K562 (cell line): ENCODE data around the gene BIRC5. TPM values are rescaled to one million over a fixed set of nuclear protein-coding genes. Genes with fewer than 3 reads are reported as not detected.
A peak's percentile ranks its signal among the peaks of the same experiment; 100 is the strongest.

Experiments used
- BCLAF1 ChIP-seq, 2 experiments: fragments of 450-650 bp in 1 of 2; IDR thresholded peaks; 2 replicates each; pipeline ENCODE4 v1.6.1; 2011 to 2017; ENCODE audit warnings: low read depth in 2 of 2, antibody characterized with exemption in 1 of 2, borderline replicate concordance in 1 of 2, low read length in 1 of 2, mild to moderate bottlenecking in 1 of 2, mixed read lengths in 1 of 2; ENCODE audit not compliant: control insufficient read depth in 1 of 2
- CBFA2T3 ChIP-seq: fragments of 450-650 bp; IDR thresholded peaks from 2 replicates; pipeline ENCODE4 v1.6.1; 2017
- E4F1 ChIP-seq: fragments of 250-450 bp; sonication (Bioruptor Pico); IDR thresholded peaks from 2 replicates; pipeline ENCODE4 v1.5.0; 2021; ENCODE audit warnings: mild to moderate bottlenecking, borderline replicate concordance
- EHMT2 ChIP-seq: fragments of 450-650 bp; IDR thresholded peaks from 2 replicates; pipeline ENCODE4 v1.6.1; 2018; ENCODE audit warnings: antibody characterized with exemption
- GTF2A2 ChIP-seq: IDR thresholded peaks from 2 replicates; pipeline ENCODE4 v1.6.1; 2016; ENCODE audit warnings: mild to moderate bottlenecking, missing genetic modification characterization, missing compliant biosample characterization
- HLTF ChIP-seq: fragments of 450-650 bp; IDR thresholded peaks from 2 replicates; pipeline ENCODE4 v1.6.1; 2016
- HOXB6 ChIP-seq: fragments of 250-450 bp; sonication (Bioruptor Pico); IDR thresholded peaks from 2 replicates; pipeline ENCODE4 v1.5.1; 2022; ENCODE audit warnings: mild to moderate bottlenecking, borderline replicate concordance
- KDM4B ChIP-seq, 2 experiments: fragments of 450-650 bp in 1 of 2; sonication (generic) in 1 of 2; IDR thresholded peaks; 2 replicates each; pipeline ENCODE4 v1.6.1; 2016 to 2017; ENCODE audit warnings: borderline replicate concordance in 2 of 2, antibody characterized with exemption in 1 of 2, low read depth in 1 of 2, mild to moderate bottlenecking in 1 of 2
- MTA2 ChIP-seq: fragments of 450-650 bp; IDR thresholded peaks from 2 replicates; pipeline ENCODE4 v1.6.1; 2016; ENCODE audit warnings: low read depth
- NEUROD1 ChIP-seq: fragments of 150-350 bp; IDR thresholded peaks from 2 replicates; pipeline ENCODE4 v1.6.1; 2014; ENCODE audit warnings: borderline replicate concordance, low read length, low read depth; ENCODE audit not compliant: partially characterized antibody
- ZBTB1 ChIP-seq: sonication (generic); formaldehyde crosslinking; IDR thresholded peaks from 2 replicates; pipeline ENCODE4 v1.8.1; 2023; ENCODE audit warnings: missing genetic modification reagents, low read depth, mild to moderate bottlenecking, borderline replicate concordance
- ZFP91 ChIP-seq: sonication (generic); formaldehyde crosslinking; IDR thresholded peaks from 2 replicates; pipeline ENCODE4 v1.8.0; 2022; ENCODE audit warnings: mild to moderate bottlenecking, missing genetic modification reagents
- ZMIZ1 ChIP-seq, 2 experiments: fragments of 150-350 bp in 1 of 2; IDR thresholded peaks; 2 replicates each; pipeline ENCODE4 v1.6.1; 2012 to 2016; ENCODE audit warnings: low read depth in 2 of 2, low read length in 2 of 2, mild to moderate bottlenecking in 1 of 2, moderate library complexity in 1 of 2
- ZNF175 ChIP-seq: fragments of 200-800 bp; sonication (Bioruptor generic); IDR thresholded peaks from 2 replicates; pipeline ENCODE4 v1.6.1; 2016; ENCODE audit warnings: low read depth, mild to moderate bottlenecking, missing genetic modification characterization, missing compliant biosample characterization
- ZNF431 ChIP-seq: sonication (generic); formaldehyde crosslinking; IDR thresholded peaks from 2 replicates; pipeline ENCODE4 v1.8.0; 2022; ENCODE audit warnings: mild to moderate bottlenecking, missing genetic modification reagents
- polyA plus RNA-seq, 8 experiments: library from polyadenylated mRNA; depleted of rRNA in 4 of 8; stranded (reverse) in 5 of 8; unstranded in 3 of 8; fragments of >200 nt; fragmentation: Nextera tagmentation in 2 of 8; fragmentation: Illumina TruSeq in 1 of 8; extraction: Ambion mirVana in 2 of 8; extraction: Trizol in 1 of 8; gene quantifications; 2 replicates each; pipeline versions ENCODE4 v1.2.1 to v1.2.3, GENCODE V29; 2011 to 2014; ENCODE audit warnings: inconsistent platforms in 1 of 8, missing spikeins in 1 of 8
- total RNA-seq, 7 experiments: library from RNA; depleted of rRNA in 6 of 7; stranded (reverse); fragments of >200 nt in 6 of 7; fragmentation: Illumina TruSeq in 2 of 7; extraction: Trizol in 2 of 7; gene quantifications; 2 replicates each; pipeline versions ENCODE4 v1.2.1 to v1.2.3, GENCODE V29; 2011 to 2021; ENCODE audit warnings: low replicate concordance in 1 of 7

Gene BIRC5
- total and polyA plus RNA-seq, 9 of the 15 experiments (the other 6 are each of a cell fraction or from before 2014, with no cell fraction given): 64.4 to 140 (median 101) TPM

GRCh38 chr17:78250891-78251772 lies 37.1 kb downstream of the BIRC5 start (continued):
- TF ChIP-seq ZMIZ1 (IDR thresholded peaks at IDR 0.05; ENCODE audit: low read depth in 2 of 2, low read length in 2 of 2) (0 out of 4 replicates have a peak, but pooled peaks have one; percentile 6 to 40), GTF2A2 (tag) (no peak), ZFP91 (CRISPR knock-in tag) (no peak), MTA2 (no peak), EHMT2 (no peak), KDM4B (IDR thresholded peaks at IDR 0.05; ENCODE audit: borderline replicate concordance in 2 of 2, low read depth in 1 of 2) (no peak; a peak in 1 of 4 replicates), CBFA2T3 (0 out of 2 replicates have a peak, but pooled peaks have one; percentile 12), HLTF (no peak), HOXB6 (CRISPR knock-in tag) (no peak), E4F1 (CRISPR knock-in tag) (no peak), NEUROD1 (no peak), BCLAF1 (IDR thresholded peaks at IDR 0.05; ENCODE audit: borderline replicate concordance in 1 of 2, control insufficient read depth in 1 of 2, low read depth in 2 of 2, low read length in 1 of 2) (no peak), ZNF431 (no peak), ZBTB1 (CRISPR knock-in tag) (no peak), ZNF175 (CRISPR knock-in tag) (no peak)
